HepG2 (cell line): ENCODE measurements around the gene GPR32. TPM values are rescaled to one million over a fixed set of nuclear protein-coding genes. Genes with fewer than 3 reads are reported as not detected.

Source experiments
- ATAC-seq: fragments of 200-7000 bp; cut with Tn5 transposase; 3 replicates; pipeline ENCODE4 v1.9.1; 2020; ENCODE audit warnings: mild to moderate bottlenecking, moderate library complexity
- BruUV-seq: library from RNA; stranded (reverse); fragments of 400-500 nt; replicated peaks from 2 replicates; lab custom pipeline; 2021; lab: Mats Ljungman, UMichigan
- CTCF ChIA-PET: fragments of 300-600 bp; formaldehyde crosslinking; extraction: SDS; loops from one replicate; lab custom pipeline; 2021; ENCODE audit warnings: low total read pairs, inconsistent platforms, low intra/inter-chr PET ratio; lab: Yijun Ruan, JAX
- POLR2A ChIA-PET: fragments of 350-600 bp; sonication (Branson Sonifier 250); formaldehyde crosslinking; loops from one replicate; lab custom pipeline; 2020; ENCODE audit warnings: antibody characterized with exemption, inconsistent platforms; lab: Yijun Ruan, JAX
- DNase-seq: peaks from one replicate; pipeline ENCODE4 v3.0.0-alpha.2; 2015; ENCODE audit warnings: low spot score
- FAIRE-seq: peaks from 3 replicates; lab custom pipeline; 2011; peaks lifted over from hg19 to GRCh38; lab: Jason Lieb, UNC
- H2AFZ ChIP-seq: one replicate; pipeline ENCODE4 v1.6.1; 2011; ENCODE audit warnings: low read length, inconsistent platforms
- H3K27ac ChIP-seq: fragments of 300-600 bp; 3 replicates; pipeline ENCODE4 v1.8.0; 2011; ENCODE audit warnings: mixed run types, mild to moderate bottlenecking, mixed read lengths, low read length, inconsistent platforms; ENCODE audit not compliant: insufficient read depth; ENCODE audit errors: extremely low read length
- H3K27me3 ChIP-seq, 2 experiments: fragments of 200-600 bp in 1 of 2; 2 replicates in 1 of 2; 3 replicates in 1 of 2; pipeline versions ENCODE4 v1.6.0 to v1.8.0; 2011; ENCODE audit warnings: low read length in 2 of 2, mild to moderate bottlenecking in 2 of 2, moderate library complexity in 2 of 2, inconsistent platforms in 1 of 2; ENCODE audit not compliant: insufficient read depth in 2 of 2, control insufficient read depth in 1 of 2
- H3K36me3 ChIP-seq, 2 experiments: fragments of 200-600 bp in 1 of 2; replicated peaks in 1 of 2; 2 replicates in 1 of 2; 3 replicates in 1 of 2; pipeline versions ENCODE4 v1.5.1 to v1.8.0; 2011; ENCODE audit warnings: low read length in 2 of 2, inconsistent platforms in 1 of 2; ENCODE audit not compliant: insufficient read depth in 2 of 2, control insufficient read depth in 1 of 2
- H3K4me1 ChIP-seq: 2 replicates; pipeline ENCODE4 v1.5.1; 2012; ENCODE audit warnings: low read length, inconsistent platforms; ENCODE audit not compliant: insufficient read depth
- H3K4me2 ChIP-seq: 2 replicates; pipeline ENCODE4 v1.6.0; 2011; ENCODE audit warnings: low read depth, low read length, inconsistent platforms
- H3K4me3 ChIP-seq, 3 experiments: fragments of 200-600 bp in 1 of 3; sonication (generic), shearing (Covaris generic) in 1 of 3; replicated peaks in 1 of 3; 2 replicates each; pipeline ENCODE4 v1.5.1; 2011 to 2016; ENCODE audit warnings: low read length in 3 of 3, inconsistent platforms in 2 of 3, low read depth in 2 of 3, mild to moderate bottlenecking in 2 of 3, control low read depth in 1 of 3, mixed read lengths in 1 of 3; ENCODE audit not compliant: insufficient read depth in 1 of 3
- H3K79me2 ChIP-seq: one replicate; pipeline ENCODE4 v1.6.1; 2011; ENCODE audit warnings: low read length, inconsistent platforms; ENCODE audit not compliant: insufficient read depth
- H3K9ac ChIP-seq: 2 replicates; pipeline ENCODE4 v1.6.0; 2011; ENCODE audit warnings: mild to moderate bottlenecking, low read depth, low read length, inconsistent platforms; ENCODE audit not compliant: insufficient read depth
- H3K9me3 ChIP-seq: 2 replicates; pipeline ENCODE4 v1.5.1; 2012; ENCODE audit warnings: mild to moderate bottlenecking, low read length
- H4K20me1 ChIP-seq: 2 replicates; pipeline ENCODE4 v1.6.0; 2011; ENCODE audit warnings: inconsistent platforms, mild to moderate bottlenecking, low read length, moderate library complexity; ENCODE audit not compliant: insufficient read depth
- AGO2 ChIP-seq: fragments of 200-400 bp; formaldehyde crosslinking; optimal IDR thresholded peaks from 2 replicates; pipeline ENCODE3; 2017; ENCODE audit warnings: mild to moderate bottlenecking, low read depth, low read length, moderate library complexity
- ATF1 ChIP-seq: IDR thresholded peaks from 2 replicates; pipeline ENCODE4 v1.6.1; 2016; ENCODE audit warnings: mild to moderate bottlenecking, control low read depth
- HNF4A ChIP-seq: sonication (generic); formaldehyde crosslinking; IDR thresholded peaks from 2 replicates; pipeline ENCODE4 v1.4.0; 2020; ENCODE audit warnings: missing genetic modification reagents
- HOXA3 ChIP-seq: sonication (generic); formaldehyde crosslinking; IDR thresholded peaks from 2 replicates; pipeline ENCODE4 v1.5.0; 2020; ENCODE audit warnings: missing genetic modification reagents
- NCOR1 ChIP-seq: fragments of 200-600 bp; sonication (generic); IDR thresholded peaks from 2 replicates; pipeline ENCODE4 v1.7.0; 2017; ENCODE audit warnings: antibody characterized with exemption, low read length, borderline replicate concordance
- PHF5A ChIP-seq: IDR thresholded peaks from one replicate; pipeline ENCODE4 v1.6.1; 2018; ENCODE audit warnings: low read depth, missing genetic modification reagents; ENCODE audit not compliant: unreplicated experiment
- POLR2A ChIP-seq, 2 experiments: IDR thresholded peaks; 2 replicates each; pipeline ENCODE4 v1.6.1; 2011; ENCODE audit warnings: low read depth in 2 of 2, low read length in 2 of 2, mild to moderate bottlenecking in 1 of 2, moderate library complexity in 1 of 2; ENCODE audit not compliant: insufficient read depth in 1 of 2
- POLR2AphosphoS2 ChIP-seq: IDR thresholded peaks from 2 replicates; pipeline ENCODE4 v1.6.1; 2011; ENCODE audit warnings: low read depth, low read length, improper control_type of control experiment
- POLR2AphosphoS5 ChIP-seq: IDR thresholded peaks from 2 replicates; pipeline ENCODE4 v1.6.1; 2012; ENCODE audit warnings: low read depth, low read length
- POLR2G ChIP-seq: fragments of 200-400 bp; formaldehyde crosslinking; IDR thresholded peaks from 2 replicates; pipeline ENCODE4 v1.6.1; 2018; ENCODE audit warnings: mild to moderate bottlenecking, low read depth, low read length, moderate library complexity
- RAD21 ChIP-seq: fragments of 450-650 bp; formaldehyde crosslinking; IDR thresholded peaks from 2 replicates; pipeline ENCODE4 v1.5.0; 2020; ENCODE audit warnings: mild to moderate bottlenecking
- RBM22 ChIP-seq: fragments of 200-400 bp; formaldehyde crosslinking; optimal IDR thresholded peaks from 2 replicates; pipeline ENCODE3; 2017; ENCODE audit warnings: mild to moderate bottlenecking, low read length, moderate library complexity
- SALL1 ChIP-seq: sonication (generic); formaldehyde crosslinking; IDR thresholded peaks from 2 replicates; pipeline ENCODE4 v1.8.0; 2022; ENCODE audit warnings: mild to moderate bottlenecking, missing genetic modification reagents
- SOX6 ChIP-seq, 2 experiments: fragments of 450-650 bp in 1 of 2; sonication (generic) in 1 of 2; formaldehyde crosslinking in 1 of 2; IDR thresholded peaks; 2 replicates each; pipeline versions ENCODE4 v1.4.0 to v1.6.1; 2017 to 2020; ENCODE audit warnings: antibody characterized with exemption in 1 of 2, mild to moderate bottlenecking in 1 of 2, missing genetic modification reagents in 1 of 2
- ZNF10 ChIP-seq: sonication (generic); formaldehyde crosslinking; IDR thresholded peaks from 2 replicates; pipeline ENCODE4 v1.4.0; 2020; ENCODE audit warnings: mild to moderate bottlenecking, low read depth, missing genetic modification reagents, borderline replicate concordance
- ZNF569 ChIP-seq: sonication (generic); formaldehyde crosslinking; IDR thresholded peaks from 2 replicates; pipeline ENCODE4 v1.5.0; 2020; ENCODE audit warnings: mild to moderate bottlenecking, missing genetic modification reagents, moderate library complexity, borderline replicate concordance
- ZNF607 ChIP-seq: sonication (generic); formaldehyde crosslinking; IDR thresholded peaks from 2 replicates; pipeline ENCODE4 v1.5.1; 2020; ENCODE audit warnings: missing genetic modification reagents, mild to moderate bottlenecking, borderline replicate concordance
- ZNF629 ChIP-seq: sonication (generic); formaldehyde crosslinking; conservative IDR thresholded peaks from 2 replicates; pipeline ENCODE4 v1.5.0; 2020; ENCODE audit warnings: missing genetic modification reagents
- ZNF678 ChIP-seq: sonication (generic); formaldehyde crosslinking; IDR thresholded peaks from 2 replicates; pipeline ENCODE4 v1.4.0; 2020; ENCODE audit warnings: mild to moderate bottlenecking, missing genetic modification reagents
- ZNF7 ChIP-seq: IDR thresholded peaks from 2 replicates; pipeline ENCODE4 v1.6.1; 2016; ENCODE audit warnings: missing biosample characterization, missing genetic modification reagents
- WGBS: methylation state at CpG from one replicate; pipeline ENCODE4 v1.1.6; 2017; ENCODE audit warnings: low lambda C conversion rate; 5-methylcytosine and 5-hydroxymethylcytosine counted together
- in situ Hi-C: cut with HindIII; loops from 2 replicates; pipeline ENCODE4 v1.10.0; 2017; ENCODE audit warnings: low pct_unique_long_range_greater_than_20kb; ENCODE audit not compliant: extremely low pct_ligation_motif_present
- intact Hi-C: fragments of 100-400 bp; cut with micrococcal nuclease; formaldehyde crosslinking; loops from one replicate; pipeline ENCODE4 v1.10.0; 2022; ENCODE audit not compliant: unreplicated experiment
- polyA plus RNA-seq, 8 experiments: library from polyadenylated mRNA; depleted of rRNA in 3 of 8; stranded (reverse) in 7 of 8; unstranded in 1 of 8; fragments of >200 nt; fragmentation: Illumina TruSeq in 4 of 8; extraction: Trizol in 4 of 8; gene quantifications; 2 replicates each; pipeline versions ENCODE4 v1.2.1 to v1.2.3, GENCODE V29; 2011 to 2016; ENCODE audit warnings: low read depth in 4 of 8, missing spikeins in 1 of 8, mixed read lengths in 1 of 8; ENCODE audit not compliant: insufficient read depth in 1 of 8
- total RNA-seq, 5 experiments: library from RNA; depleted of rRNA; stranded (reverse); fragments of >200 nt; fragmentation: Illumina TruSeq; extraction: Trizol; gene quantifications; 2 replicates each; pipeline ENCODE4 v1.2.3, GENCODE V29; 2016; ENCODE audit warnings: low read depth in 1 of 5
- TF ChIP-seq, protein P1 (sequence below): sonication (generic); formaldehyde crosslinking; IDR thresholded peaks from 2 replicates; pipeline ENCODE4 v1.5.0; 2020; ENCODE audit warnings: missing genetic modification reagents
- TF ChIP-seq, protein P2 (sequence below): sonication (generic); formaldehyde crosslinking; IDR thresholded peaks from 2 replicates; pipeline ENCODE4 v1.5.0; 2020; ENCODE audit warnings: missing genetic modification reagents, mild to moderate bottlenecking, borderline replicate concordance

The GPR32 gene
- total and polyA plus RNA-seq, 2 of the 13 experiments (the other 11 are each of a cell fraction or from before 2014, with no cell fraction given) = not detected

DNA sequence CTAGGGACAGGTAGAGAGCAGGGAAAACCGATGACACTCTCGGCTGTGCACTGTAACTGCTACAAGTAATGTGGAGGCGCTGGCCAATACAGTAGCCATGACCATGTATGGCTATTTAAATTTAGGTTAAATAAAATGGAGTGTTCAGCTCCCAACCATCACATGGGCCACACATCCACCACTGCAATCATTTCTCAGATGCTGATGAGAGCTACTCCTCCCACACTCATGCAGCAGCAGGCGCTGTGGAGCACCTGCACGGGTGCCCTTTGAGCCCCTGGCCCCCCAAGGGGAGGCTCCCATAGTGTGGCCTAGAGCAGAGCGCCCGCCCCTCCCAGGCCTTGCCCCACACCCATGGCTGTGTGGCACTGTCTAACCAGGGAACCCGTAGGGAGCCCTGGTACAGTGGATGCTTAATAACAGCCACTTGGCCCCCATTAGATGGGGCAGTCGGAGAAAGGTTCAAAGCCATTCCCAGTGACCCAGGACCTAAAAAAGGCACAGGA, 25.9 kb downstream of the GPR32 start (continued):
- TF ChIP-seq RAD21 (CRISPR knock-in tag) = peak; percentile 15; the same call in 1 of the 2 replicates
- TF ChIP-seq SALL1 (CRISPR knock-in tag) = no peak
- TF ChIP-seq PHF5A (CRISPR knock-in tag) = peak; percentile 18
- TF ChIP-seq SOX6 (IDR thresholded peaks at IDR 0.05) = no peak
- TF ChIP-seq SOX6 (CRISPR knock-in tag; IDR thresholded peaks at IDR 0.05) = 0 out of 2 replicates have a peak, but pooled peaks have one; percentile 24
- peak; percentile 28; the same call in 1 of the 2 replicates for TF ChIP-seq POLR2AphosphoS5
- 0 out of 2 replicates have a peak, but pooled peaks have one; percentile 21 for TF ChIP-seq NCOR1
- no peak for TF ChIP-seq ZNF607 (CRISPR knock-in tag)
- no peak for TF ChIP-seq ZNF7 (CRISPR knock-in tag)
- TF ChIP-seq, protein P1, sequence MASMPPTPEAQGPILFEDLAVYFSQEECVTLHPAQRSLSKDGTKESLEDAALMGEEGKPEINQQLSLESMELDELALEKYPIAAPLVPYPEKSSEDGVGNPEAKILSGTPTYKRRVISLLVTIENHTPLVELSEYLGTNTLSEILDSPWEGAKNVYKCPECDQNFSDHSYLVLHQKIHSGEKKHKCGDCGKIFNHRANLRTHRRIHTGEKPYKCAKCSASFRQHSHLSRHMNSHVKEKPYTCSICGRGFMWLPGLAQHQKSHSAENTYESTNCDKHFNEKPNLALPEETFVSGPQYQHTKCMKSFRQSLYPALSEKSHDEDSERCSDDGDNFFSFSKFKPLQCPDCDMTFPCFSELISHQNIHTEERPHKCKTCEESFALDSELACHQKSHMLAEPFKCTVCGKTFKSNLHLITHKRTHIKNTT (CRISPR knock-in tag) = no peak
- TF ChIP-seq HNF4A = peak; percentile 75

DNA sequence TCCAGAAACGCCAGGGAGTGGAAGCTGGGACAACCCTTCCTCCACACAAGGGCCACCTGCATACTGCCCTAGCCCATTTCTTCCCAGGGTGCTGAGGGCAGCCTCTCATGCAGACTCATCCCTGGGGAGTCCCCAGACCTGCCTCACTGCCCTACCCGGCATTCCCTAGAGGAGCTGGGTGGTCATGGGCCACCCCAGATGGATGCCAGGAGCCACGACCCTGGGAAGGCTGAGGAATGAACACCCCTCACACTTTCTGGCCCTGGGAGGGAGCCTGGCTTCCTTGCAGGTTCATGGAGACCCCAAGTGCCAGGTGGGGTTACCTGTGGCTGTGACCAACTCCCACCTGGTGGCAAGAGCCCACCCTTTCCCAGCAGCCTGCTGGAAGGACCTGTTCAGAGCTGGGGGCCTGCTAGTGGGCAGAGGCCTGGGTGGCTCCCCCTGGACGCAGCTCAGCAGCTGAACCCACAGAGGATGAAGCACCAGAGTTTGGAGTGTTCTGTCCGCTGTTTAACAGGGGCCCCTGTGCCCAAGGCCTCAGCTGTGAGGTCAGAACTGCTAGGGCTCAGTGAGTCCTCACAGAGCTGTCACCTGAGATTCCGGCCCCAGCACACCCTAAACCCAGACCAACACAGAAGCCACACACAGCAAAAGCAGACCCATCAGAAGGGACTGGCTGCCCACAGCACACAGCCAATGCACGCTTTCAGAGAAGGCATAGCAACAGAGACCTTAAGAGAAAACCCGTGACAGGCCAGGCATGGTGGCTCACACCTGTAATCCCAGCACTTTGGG, 26.6 kb downstream of the GPR32 start:
- intact Hi-C loops = no loop called here
- ATAC-seq (no peak), FAIRE-seq (no peak), DNase-seq (no peak)
- peaks cover 25% of the 10 kb centered on the region for H3K4me1 ChIP-seq
- no peak overlapping the region for H3K9ac ChIP-seq
- CTCF ChIA-PET = no interaction called here
- in situ Hi-C loops = loop anchor here (25.0 kb wide), 1 partner anchor 435 kb away; the partner anchor contains the start of gene NAPSA
- POLR2A ChIA-PET = interaction anchor here (2.6 kb wide), 1 partner anchor 7 kb away, joined by 27 read pairs; no protein-coding TSS in a partner anchor
- no peak overlapping the region for H2AFZ ChIP-seq
- H3K27ac ChIP-seq = no peak overlapping the region
- no peak overlapping the region for H3K4me3 ChIP-seq
- 97% methylated on average over 6 of the region's 8 CpGs for WGBS
- no peaks in the 10 kb centered on the region for H3K27me3 ChIP-seq
- peaks cover 25 to 39% of the 10 kb centered on the region in 2 experiments for H3K36me3 ChIP-seq
- BruUV-seq = no TSS peak
- H3K79me2 ChIP-seq = peaks cover 13% of the 10 kb centered on the region
- no peaks in the 10 kb centered on the region for H3K9me3 ChIP-seq
- H3K4me2 ChIP-seq = no peak overlapping the region
- H4K20me1 ChIP-seq = peaks cover 38% of the 10 kb centered on the region
- TF ChIP-seq POLR2A (IDR thresholded peaks at IDR 0.05; ENCODE audit: insufficient read depth in 1 of 2, low read depth in 2 of 2, low read length in 2 of 2) (peak in 1 of 2 experiments; percentile 54; a peak in 2 of 4 replicates), HOXA3 (CRISPR knock-in tag) (no peak), AGO2 (peak; percentile 93), POLR2G (peak; percentile 55), ZNF629 (CRISPR knock-in tag) (no peak), ZNF569 (no peak), POLR2AphosphoS2 (0 out of 2 replicates have a peak, but pooled peaks have one; percentile 32), ZNF678 (no peak), ATF1 (CRISPR knock-in tag) (no peak), ZNF10 (CRISPR knock-in tag) (no peak), RBM22 (peak; percentile 91)
- TF ChIP-seq, protein P2, sequence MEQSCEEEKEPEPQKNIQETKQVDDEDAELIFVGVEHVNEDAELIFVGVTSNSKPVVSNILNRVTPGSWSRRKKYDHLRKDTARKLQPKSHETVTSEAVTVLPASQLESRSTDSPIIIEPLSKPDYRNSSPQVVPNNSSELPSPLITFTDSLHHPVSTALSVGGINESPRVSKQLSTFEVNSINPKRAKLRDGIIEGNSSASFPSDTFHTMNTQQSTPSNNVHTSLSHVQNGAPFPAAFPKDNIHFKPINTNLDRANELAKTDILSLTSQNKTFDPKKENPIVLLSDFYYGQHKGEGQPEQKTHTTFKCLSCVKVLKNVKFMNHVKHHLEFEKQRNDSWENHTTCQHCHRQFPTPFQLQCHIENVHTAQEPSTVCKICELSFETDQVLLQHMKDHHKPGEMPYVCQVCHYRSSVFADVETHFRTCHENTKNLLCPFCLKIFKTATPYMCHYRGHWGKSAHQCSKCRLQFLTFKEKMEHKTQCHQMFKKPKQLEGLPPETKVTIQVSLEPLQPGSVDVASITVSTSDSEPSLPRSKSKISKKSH (CRISPR knock-in tag) = no peak
